Measurements from ENCODE around the gene TDRD12.

GRCh38 chr19:32767951-32768679 is 48.5 kb downstream of the TDRD12 start:
- no peak for TF ChIP-seq CTCF (IDR thresholded peaks at IDR 0.05)
- TF ChIP-seq POLR2AphosphoS5 (IDR thresholded peaks at IDR 0.05): no peak
- no peak for TF ChIP-seq EP300 (IDR thresholded peaks at IDR 0.05)
- no peak for TF ChIP-seq POLR2A (IDR thresholded peaks at IDR 0.05)

Measured in sigmoid colon (tissue), 4 donors.